Activated CD4-positive, alpha-beta memory T cell treated with anti-CD3 and anti-CD28 coated beads for 36 hours (primary cell): ENCODE measurements around the gene RAET1E. TPM values are rescaled to one million over a fixed set of nuclear protein-coding genes. Genes with fewer than 3 reads are reported as not detected.
A peak's percentile ranks its signal among the peaks of the same experiment; 100 is the strongest.
"Not testable (repeated sequence)": the region's sequence is repeated elsewhere in the genome, so short reads cannot be mapped to it uniquely, and the experiment has no call there.

Source experiments
- CTCF ChIA-PET: fragments of 350-600 bp; sonication (Branson Sonifier 250); formaldehyde crosslinking; loops from one replicate; lab custom pipeline; 2021; ENCODE audit warnings: antibody characterized with exemption, inconsistent platforms; lab: Charles Lee
- POLR2A ChIA-PET: fragments of 350-600 bp; sonication (Branson Sonifier 250); formaldehyde crosslinking; loops from one replicate; lab custom pipeline; 2021; ENCODE audit warnings: antibody characterized with exemption; lab: Charles Lee
- DNase-seq: peaks from one replicate; pipeline ENCODE4 v3.0.0-alpha.2; 2020
- H3K27ac Mint-ChIP-seq: one replicate; pipeline ENCODE4 v1.8.0; 2021; ENCODE audit warnings: mixed read lengths
- H3K27me3 Mint-ChIP-seq: one replicate; pipeline ENCODE4 v1.8.0; 2021; ENCODE audit warnings: mixed read lengths
- H3K36me3 Mint-ChIP-seq: one replicate; pipeline ENCODE4 v1.8.0; 2021; ENCODE audit warnings: mixed read lengths
- H3K4me1 Mint-ChIP-seq: one replicate; pipeline ENCODE4 v1.8.0; 2021; ENCODE audit warnings: low read depth, mixed read lengths
- H3K4me3 Mint-ChIP-seq: one replicate; pipeline ENCODE4 v1.8.0; 2021; ENCODE audit warnings: mild to moderate bottlenecking, mixed read lengths
- H3K9me3 Mint-ChIP-seq: one replicate; pipeline ENCODE4 v1.8.0; 2021; ENCODE audit warnings: mixed read lengths
- intact Hi-C: fragments of 100-400 bp; cut with micrococcal nuclease; formaldehyde crosslinking; loops from one replicate; pipeline ENCODE4 v1.15.1; 2023
- total RNA-seq, 2 experiments: library from RNA; stranded (reverse); gene quantifications; one replicate each; pipeline ENCODE4 v1.2.3, GENCODE V29; 2021

RAET1E gene
- total RNA-seq, 2 experiments from 2014 or later = not detected

DNA sequence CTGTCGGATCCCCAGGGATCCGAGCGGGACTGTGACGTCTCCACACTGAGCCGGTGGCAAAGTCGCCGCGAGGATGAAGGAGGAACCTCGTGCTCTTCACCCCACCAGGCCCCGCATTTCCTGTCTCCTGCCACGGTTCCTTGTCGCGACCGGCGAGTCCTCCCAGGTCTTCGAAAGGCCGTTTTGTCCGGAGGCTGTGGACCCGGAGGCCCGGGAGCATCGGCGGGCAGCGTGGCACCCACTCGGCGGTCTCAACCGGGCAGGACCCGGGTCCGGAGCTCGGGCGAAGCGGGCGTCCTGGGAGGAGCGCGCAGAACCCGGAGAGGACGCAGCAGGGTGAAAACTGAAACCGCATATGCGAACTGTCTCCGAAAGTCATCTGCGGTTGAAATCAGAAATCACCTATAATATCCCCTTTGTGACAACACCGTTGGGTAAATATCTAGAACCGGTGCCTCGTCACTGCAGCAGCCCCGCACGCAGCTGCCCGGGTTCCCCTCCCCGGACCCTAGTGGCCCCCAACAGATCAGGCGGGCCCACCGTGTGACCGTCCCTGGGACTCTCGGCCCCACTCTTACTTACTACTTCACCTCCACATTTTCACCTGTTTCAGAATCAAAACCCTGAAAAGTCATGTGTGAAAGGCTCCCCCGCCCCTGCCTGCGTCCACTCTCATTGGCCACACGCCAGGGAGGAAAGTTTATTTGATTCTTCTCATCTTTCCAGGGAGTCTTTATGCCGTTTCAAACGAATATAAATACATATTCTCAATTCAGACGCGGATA is 40.9 kb upstream of the RAET1E start:
- Mint-ChIP-seq H3K9me3 (no peaks in the 10 kb centered on the region), H3K4me1 (peaks cover 45% of the 10 kb centered on the region), H3K27me3 (peaks cover 74% of the 10 kb centered on the region), H3K27ac (peak overlapping the region; percentile 28), H3K4me3 (peak overlapping the region; percentile 63), H3K36me3 (no peaks in the 10 kb centered on the region)
- intact Hi-C loops = no loop called here
- ChIA-PET CTCF (interaction anchor here (1.5 kb wide), 1 partner anchor 78 kb away, joined by 3 read pairs; no protein-coding TSS in a partner anchor), POLR2A (interaction anchor here (0.7 kb wide), 1 partner anchor 132 kb away, joined by 3 read pairs; no protein-coding TSS in a partner anchor)
- DNase-seq = peak; percentile 62

DNA sequence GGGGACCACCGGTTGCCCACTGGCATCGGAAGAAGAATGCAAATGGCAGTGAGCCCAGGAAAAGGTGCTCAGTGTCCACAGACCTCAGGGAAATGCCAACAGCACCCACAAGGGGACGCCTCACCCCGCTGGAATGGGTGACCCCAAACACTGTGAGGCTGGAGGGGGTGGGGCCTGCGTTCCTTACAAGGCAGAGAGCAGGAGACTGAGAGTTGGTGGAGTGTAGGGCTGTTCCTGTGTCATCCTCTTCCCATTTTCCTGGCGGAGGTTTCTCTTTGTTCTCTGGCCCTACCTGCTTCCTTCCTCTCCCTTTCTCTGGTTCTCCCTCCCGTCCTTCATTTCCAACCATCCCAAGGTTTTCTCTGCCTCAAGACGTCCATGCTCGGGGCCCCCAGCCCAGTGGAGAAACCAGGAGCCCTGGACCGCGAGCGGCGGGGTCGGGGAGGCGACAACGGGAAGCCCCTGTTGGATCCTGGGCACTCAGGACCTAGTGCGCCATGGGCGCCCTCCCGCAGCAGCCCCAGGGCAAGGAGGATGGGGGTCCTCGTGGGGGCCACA is 40.2 kb upstream of the RAET1E start:
- ChIA-PET CTCF (interaction anchor here (1.5 kb wide), 1 partner anchor 78 kb away, joined by 3 read pairs; no protein-coding TSS in a partner anchor), POLR2A (interaction anchor here (0.7 kb wide), 1 partner anchor 133 kb away, joined by 3 read pairs; no protein-coding TSS in a partner anchor)
- peak overlapping the region; percentile 48 for H3K4me3 Mint-ChIP-seq
- intact Hi-C loops, H3K27ac Mint-ChIP-seq, H3K36me3 Mint-ChIP-seq, DNase-seq, H3K9me3 Mint-ChIP-seq: not testable (repeated sequence)
- peaks cover 80% of the 10 kb centered on the region for H3K27me3 Mint-ChIP-seq
- peaks cover 45% of the 10 kb centered on the region for H3K4me1 Mint-ChIP-seq

- H3K4me3 Mint-ChIP-seq = no peak overlapping the region
- intact Hi-C loops = no loop called here
- H3K4me1 Mint-ChIP-seq = peaks cover 38% of the 10 kb centered on the region
- no peaks in the 10 kb centered on the region for H3K36me3 Mint-ChIP-seq
- ChIA-PET CTCF (interaction anchor here (2.8 kb wide), 1 partner anchor 80 kb away, joined by 28 read pairs; no protein-coding TSS in a partner anchor), POLR2A (no interaction called here)
- no peak for DNase-seq
- peaks cover 80% of the 10 kb centered on the region for H3K27me3 Mint-ChIP-seq
- no peak overlapping the region for H3K27ac Mint-ChIP-seq
- H3K9me3 Mint-ChIP-seq = no peaks in the 10 kb centered on the region
Observed at GRCh38 chr6:149936743-149937142, 38.8 kb upstream of the RAET1E start.

DNA sequence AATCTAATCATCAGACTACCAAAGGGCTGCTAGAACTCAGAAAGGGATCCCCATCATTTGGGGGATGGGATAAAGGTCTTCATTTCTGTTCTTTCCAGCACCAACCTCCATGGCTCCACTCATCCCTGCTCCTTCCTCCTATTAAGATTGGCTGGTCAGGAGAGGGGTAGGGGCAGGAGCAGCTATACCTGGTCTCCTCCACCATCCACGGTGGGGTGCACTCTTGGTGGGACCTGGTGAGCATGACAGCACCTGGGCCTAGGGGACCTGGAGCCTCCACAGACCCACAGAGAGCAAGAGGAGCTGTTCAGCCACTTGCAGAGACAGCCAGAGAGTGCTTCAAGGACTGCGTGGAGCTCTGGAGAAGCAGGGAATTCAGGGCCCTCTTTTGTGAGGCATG is 37.8 kb upstream of the RAET1E start:
- Mint-ChIP-seq H3K4me3 (no peak overlapping the region), H3K4me1 (peaks cover 33% of the 10 kb centered on the region), H3K27me3 (peaks cover 82% of the 10 kb centered on the region), H3K9me3 (no peaks in the 10 kb centered on the region), H3K36me3 (no peaks in the 10 kb centered on the region), H3K27ac (no peak overlapping the region)
- ChIA-PET POLR2A (interaction anchor here (0.6 kb wide), 1 partner anchor 90 kb away, joined by 3 read pairs; no protein-coding TSS in a partner anchor), CTCF (interaction anchor here (1.1 to 2.8 kb wide), 2 partner anchors 17 to 81 kb away, joined by 3 to 28 read pairs; no protein-coding TSS in a partner anchor)
- DNase-seq = no peak
- intact Hi-C loops = loop anchor here (2.0 kb wide), 1 partner anchor 877 kb away; no protein-coding TSS in a partner anchor

GRCh38 chr6:149935246-149935645 is 37.3 kb upstream of the RAET1E start:
- Mint-ChIP-seq H3K36me3 (no peaks in the 10 kb centered on the region), H3K4me1 (peaks cover 29% of the 10 kb centered on the region), H3K27ac (no peak overlapping the region), H3K9me3 (no peaks in the 10 kb centered on the region), H3K4me3 (no peak overlapping the region), H3K27me3 (peaks cover 82% of the 10 kb centered on the region)
- ChIA-PET CTCF (interaction anchor here (0.5 to 2.8 kb wide), 3 partner anchors 17 to 412 kb away, joined by 3 to 28 read pairs (median 3); no protein-coding TSS in a partner anchor), POLR2A (interaction anchor here (0.6 kb wide), 1 partner anchor 90 kb away, joined by 3 read pairs; no protein-coding TSS in a partner anchor)
- intact Hi-C loops = loop anchor here (2.0 kb wide), 1 partner anchor 878 kb away; no protein-coding TSS in a partner anchor
- DNase-seq = no peak

DNA sequence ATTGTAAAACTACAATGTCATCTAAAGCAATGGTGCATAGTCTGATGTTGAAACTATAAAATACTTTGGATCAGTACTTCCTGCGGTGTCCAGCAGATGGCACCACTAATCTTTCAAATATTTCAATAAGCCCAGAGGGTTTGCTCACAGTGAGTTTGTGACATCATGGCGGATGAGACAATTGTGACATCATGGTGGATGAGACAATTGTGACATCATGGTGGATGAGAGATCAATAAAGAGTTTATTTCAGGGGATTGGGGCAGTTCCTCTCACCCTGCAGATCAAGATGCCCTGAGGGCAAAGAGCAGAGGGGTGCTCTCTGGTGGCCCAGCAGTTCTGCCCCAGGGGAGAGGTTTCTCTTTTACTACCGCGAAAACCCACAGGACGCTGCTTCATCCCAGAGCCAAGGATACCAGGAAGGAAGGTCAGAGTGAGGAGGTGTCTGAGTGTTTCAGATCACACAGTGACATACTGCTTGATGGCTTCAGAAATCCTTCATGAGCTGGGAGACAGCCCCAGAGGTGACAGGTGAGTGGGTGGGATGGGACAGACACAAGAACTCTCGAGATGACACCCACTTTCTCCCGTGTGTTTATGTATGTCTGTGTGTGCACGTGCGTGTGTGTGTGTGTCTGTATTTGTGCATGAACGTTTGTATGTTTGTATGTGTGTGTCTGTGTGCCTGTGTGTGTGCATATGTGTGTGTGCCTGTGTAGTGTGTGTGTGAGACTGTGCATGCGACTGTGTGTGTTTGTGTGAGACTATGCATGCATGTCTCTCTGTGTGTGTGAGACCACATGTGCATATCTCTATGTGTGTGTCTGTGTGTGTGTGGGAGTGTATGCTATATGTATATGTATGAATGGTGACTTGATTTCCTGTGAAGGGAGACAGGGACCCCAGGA is 36.6 kb upstream of the RAET1E start:
- CTCF ChIA-PET = interaction anchor here (0.5 to 2.8 kb wide), 3 partner anchors 18 to 413 kb away, joined by 3 to 28 read pairs (median 3); no protein-coding TSS in a partner anchor
- no peak overlapping the region for H3K4me3 Mint-ChIP-seq
- intact Hi-C loops = loop anchor here (1.0 to 2.0 kb wide), 3 partner anchors 82 to 878 kb away; partner anchors contain the start of gene ULBP3
- POLR2A ChIA-PET = no interaction called here
- DNase-seq = peak; percentile 76
- no peaks in the 10 kb centered on the region for H3K36me3 Mint-ChIP-seq
- peak overlapping the region; percentile 49 for H3K27ac Mint-ChIP-seq
- H3K27me3 Mint-ChIP-seq = peaks cover 82% of the 10 kb centered on the region
- no peaks in the 10 kb centered on the region for H3K9me3 Mint-ChIP-seq
- peaks cover 22% of the 10 kb centered on the region for H3K4me1 Mint-ChIP-seq

DNA sequence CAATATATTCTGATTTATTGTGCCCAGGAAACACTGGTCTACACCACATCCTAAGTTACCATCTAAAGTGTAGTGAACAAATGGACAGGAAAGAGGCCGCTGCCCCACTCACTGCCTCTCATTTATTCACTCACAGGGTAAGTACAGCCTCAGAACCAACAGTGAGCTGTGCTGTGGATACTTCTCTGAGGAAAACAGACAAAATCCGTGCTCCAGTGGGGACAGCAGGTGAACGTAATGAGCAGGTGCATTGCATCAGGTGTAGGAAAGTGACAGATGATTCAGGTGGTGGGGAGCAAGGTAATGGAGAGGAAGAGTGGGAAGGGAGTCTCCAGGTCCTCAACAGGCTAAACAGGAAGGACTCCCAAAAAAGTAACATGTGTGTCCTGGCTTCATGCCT is 35.5 kb upstream of the RAET1E start:
- H3K27me3 Mint-ChIP-seq = peaks cover 83% of the 10 kb centered on the region
- CTCF ChIA-PET = interaction anchor here (1.1 kb wide), 2 partner anchors 76 to 83 kb away, joined by 3 to 7 read pairs; no protein-coding TSS in a partner anchor
- DNase-seq = no peak
- peaks cover 12% of the 10 kb centered on the region for H3K4me1 Mint-ChIP-seq
- H3K4me3 Mint-ChIP-seq = no peak overlapping the region
- intact Hi-C loops = no loop called here
- no peaks in the 10 kb centered on the region for H3K9me3 Mint-ChIP-seq
- POLR2A ChIA-PET = no interaction called here
- H3K36me3 Mint-ChIP-seq = no peaks in the 10 kb centered on the region
- no peak overlapping the region for H3K27ac Mint-ChIP-seq

DNA sequence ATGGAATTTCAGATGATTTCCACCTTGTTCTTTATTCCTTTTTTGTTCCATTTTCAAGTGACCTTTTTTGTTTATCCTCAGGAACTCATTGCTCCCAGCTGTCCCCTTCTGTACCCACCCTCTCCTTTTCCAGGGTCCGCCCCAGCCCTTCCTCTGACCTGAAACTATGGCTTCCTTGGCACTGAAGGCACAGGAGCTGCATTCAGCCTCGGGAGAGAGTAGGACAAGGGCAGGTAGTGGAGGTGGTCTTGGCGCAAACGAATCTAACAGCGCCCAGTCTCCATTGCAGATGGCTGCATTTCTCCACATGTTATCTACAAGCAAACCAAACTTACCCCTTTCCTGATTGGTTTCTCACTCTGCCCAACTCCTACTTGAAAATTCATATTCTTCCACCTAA is 35.1 kb upstream of the RAET1E start:
- H3K4me1 Mint-ChIP-seq = peaks cover 8% of the 10 kb centered on the region
- H3K9me3 Mint-ChIP-seq = no peaks in the 10 kb centered on the region
- DNase-seq = no peak
- no peaks in the 10 kb centered on the region for H3K36me3 Mint-ChIP-seq
- intact Hi-C loops = no loop called here
- H3K4me3 Mint-ChIP-seq = no peak overlapping the region
- ChIA-PET POLR2A (no interaction called here), CTCF (interaction anchor here (1.1 kb wide), 2 partner anchors 77 to 83 kb away, joined by 3 to 7 read pairs; no protein-coding TSS in a partner anchor)
- H3K27ac Mint-ChIP-seq = no peak overlapping the region
- peaks cover 84% of the 10 kb centered on the region for H3K27me3 Mint-ChIP-seq

GRCh38 chr6:149931501-149931900 is 33.6 kb upstream of the RAET1E start:
- Mint-ChIP-seq H3K27ac (no peak overlapping the region), H3K27me3 (peaks cover 82% of the 10 kb centered on the region), H3K4me1 (peaks cover 9% of the 10 kb centered on the region), H3K4me3 (no peak overlapping the region), H3K9me3 (no peaks in the 10 kb centered on the region), H3K36me3 (no peaks in the 10 kb centered on the region)
- DNase-seq = no peak
- ChIA-PET POLR2A (no interaction called here), CTCF (interaction anchor here (0.9 kb wide), 1 partner anchor 85 kb away, joined by 4 read pairs; no protein-coding TSS in a partner anchor)
- intact Hi-C loops = no loop called here

DNA sequence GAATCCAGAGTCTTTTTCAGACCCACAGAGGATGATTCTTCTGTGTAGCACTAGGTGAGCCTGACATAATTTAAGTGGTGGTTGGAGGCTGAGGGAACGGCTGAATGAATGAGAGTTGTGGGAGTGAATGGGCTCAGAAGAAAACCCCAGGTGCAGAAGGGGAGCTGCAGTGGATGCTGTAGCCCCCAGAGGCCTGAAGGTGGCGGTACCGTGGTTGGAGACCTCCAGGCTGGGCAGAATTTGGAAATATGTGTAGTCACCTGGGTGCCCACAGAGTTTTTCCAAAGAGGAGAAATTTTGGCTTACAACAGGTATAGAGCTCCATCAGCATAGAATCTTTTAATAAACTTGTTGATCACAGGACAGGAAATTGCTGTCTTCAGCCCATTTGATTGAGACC is 31.5 kb upstream of the RAET1E start:
- no peak overlapping the region for H3K4me3 Mint-ChIP-seq
- ChIA-PET POLR2A (no interaction called here), CTCF (interaction anchor here (1.0 to 2.5 kb wide), 3 partner anchors 78 to 90 kb away, joined by 3 to 8 read pairs (median 3); no protein-coding TSS in a partner anchor)
- H3K27ac Mint-ChIP-seq = no peak overlapping the region
- no peak for DNase-seq
- H3K4me1 Mint-ChIP-seq = peaks cover 10% of the 10 kb centered on the region
- peaks cover 79% of the 10 kb centered on the region for H3K27me3 Mint-ChIP-seq
- no peaks in the 10 kb centered on the region for H3K36me3 Mint-ChIP-seq
- H3K9me3 Mint-ChIP-seq = no peaks in the 10 kb centered on the region
- intact Hi-C loops = loop anchor here (5.0 kb wide), 1 partner anchor 362 kb away; the partner anchor contains the start of gene GINM1

GRCh38 chr6:149927025-149927424 is 29.1 kb upstream of the RAET1E start:
- H3K4me3 Mint-ChIP-seq, H3K27ac Mint-ChIP-seq, POLR2A ChIA-PET, H3K9me3 Mint-ChIP-seq, H3K36me3 Mint-ChIP-seq, DNase-seq: not testable (repeated sequence)
- Mint-ChIP-seq H3K4me1 (peaks cover 23% of the 10 kb centered on the region), H3K27me3 (peaks cover 81% of the 10 kb centered on the region)
- intact Hi-C loops = loop anchor here (5.0 kb wide), 1 partner anchor 360 kb away; the partner anchor contains the start of gene GINM1
- CTCF ChIA-PET = interaction anchor here (0.7 to 1.8 kb wide), 4 partner anchors 21 to 96 kb away, joined by 3 to 5 read pairs (median 4); no protein-coding TSS in a partner anchor
